Naive thymus-derived CD4-positive, alpha-beta T cell (primary cell): ENCODE results near the gene FAM78B. TPM values are rescaled to one million over a fixed set of nuclear protein-coding genes. Genes with fewer than 3 reads are reported as not detected.

Experiments
- ATAC-seq: fragments of 150-1000 bp; cut with Tn5 transposase; 2 replicates; pipeline ENCODE4 v1.10.0; 2021; ENCODE audit warnings: mild to moderate bottlenecking, moderate library complexity
- CTCF ChIA-PET: fragments of 350-600 bp; sonication (Branson Sonifier 250); formaldehyde crosslinking; loops from one replicate; lab custom pipeline; 2021; ENCODE audit warnings: antibody characterized with exemption; lab: Charles Lee
- POLR2A ChIA-PET: fragments of 350-600 bp; sonication (Branson Sonifier 250); formaldehyde crosslinking; loops from one replicate; lab custom pipeline; 2021; ENCODE audit warnings: antibody characterized with exemption, inconsistent platforms; lab: Charles Lee
- DNase-seq, 9 donors: peaks; one replicate each; pipeline versions ENCODE4 v3.0.0 to v3.0.0-alpha.2; 2020 to 2022; ENCODE audit warnings: mixed read lengths in 1 of 9
- H3K27ac ChIP-seq: one replicate; pipeline ENCODE4 v1.7.0; 2013; ENCODE audit warnings: mild to moderate bottlenecking, low read depth, low read length, moderate library complexity
- H3K27me3 ChIP-seq, 2 donors: one replicate each; pipeline ENCODE4 v1.7.0; 2013; ENCODE audit warnings: low read length in 2 of 2, mild to moderate bottlenecking in 2 of 2, moderate library complexity in 2 of 2; ENCODE audit not compliant: control insufficient read depth in 2 of 2, insufficient read depth in 2 of 2
- H3K36me3 ChIP-seq, 3 experiments: 1 replicate in 2 of 3; 2 replicates in 1 of 3; pipeline ENCODE4 v1.7.0; 2013; ENCODE audit warnings: low read length in 3 of 3, mild to moderate bottlenecking in 3 of 3, moderate library complexity in 1 of 3; ENCODE audit not compliant: insufficient read depth in 3 of 3, control insufficient read depth in 2 of 3
- H3K4me1 ChIP-seq, 2 donors: one replicate each; pipeline ENCODE4 v1.7.0; 2013; ENCODE audit warnings: low read length in 2 of 2, mild to moderate bottlenecking in 2 of 2, moderate library complexity in 1 of 2; ENCODE audit not compliant: control insufficient read depth in 2 of 2, insufficient read depth in 2 of 2
- H3K4me3 ChIP-seq: 2 replicates; pipeline ENCODE4 v1.7.0; 2013; ENCODE audit warnings: mild to moderate bottlenecking, low read length
- H3K9me3 ChIP-seq, 3 experiments: 1 replicate in 2 of 3; 2 replicates in 1 of 3; pipeline ENCODE4 v1.7.0; 2013; ENCODE audit warnings: low read length in 3 of 3; ENCODE audit not compliant: control insufficient read depth in 2 of 3
- H3K27ac Mint-ChIP-seq, 9 donors: one replicate each; pipeline ENCODE4 v1.8.0; 2020 to 2022; ENCODE audit warnings: mixed read lengths in 9 of 9, mild to moderate bottlenecking in 8 of 9, moderate library complexity in 5 of 9, inconsistent platforms in 2 of 9
- H3K27me3 Mint-ChIP-seq, 5 donors: one replicate each; pipeline ENCODE4 v1.8.0; 2021 to 2022; ENCODE audit warnings: mixed read lengths in 5 of 5, mild to moderate bottlenecking in 1 of 5
- H3K36me3 Mint-ChIP-seq, 5 donors: one replicate each; pipeline ENCODE4 v1.8.0; 2020 to 2022; ENCODE audit warnings: mixed read lengths in 5 of 5, mild to moderate bottlenecking in 3 of 5, inconsistent platforms in 1 of 5
- H3K4me1 Mint-ChIP-seq, 7 donors: one replicate each; pipeline ENCODE4 v1.8.0; 2020 to 2022; ENCODE audit warnings: mixed read lengths in 7 of 7, mild to moderate bottlenecking in 3 of 7, inconsistent platforms in 1 of 7
- H3K4me3 Mint-ChIP-seq, 10 donors: one replicate each; pipeline ENCODE4 v1.8.0; 2020 to 2022; ENCODE audit warnings: mild to moderate bottlenecking in 10 of 10, mixed read lengths in 10 of 10, moderate library complexity in 6 of 10, inconsistent platforms in 2 of 10
- H3K9me3 Mint-ChIP-seq, 11 donors: one replicate each; pipeline ENCODE4 v1.8.0; 2020 to 2022; ENCODE audit warnings: mixed read lengths in 11 of 11, mild to moderate bottlenecking in 4 of 11, inconsistent platforms in 1 of 11, moderate library complexity in 1 of 11
- intact Hi-C, 2 donors: fragments of 100-400 bp; cut with micrococcal nuclease; formaldehyde crosslinking; loops; one replicate each; pipeline ENCODE4 v1.15.1; 2023
- polyA plus RNA-seq, 2 donors: library from polyadenylated mRNA; unstranded; fragments of 300-500 nt; fragmentation: Illumina TruSeq; gene quantifications; one replicate each; pipeline ENCODE4 v1.2.3, GENCODE V29; 2021
- total RNA-seq, 6 experiments: library from RNA in 5 of 6; stranded (reverse) in 5 of 6; gene quantifications; 1 replicate in 5 of 6; 2 replicates in 1 of 6; pipeline ENCODE4 v1.2.3 and lab custom pipeline; 2021 to 2026

The FAM78B gene
- total and polyA plus RNA-seq, 7 experiments from 2014 or later = 0.12 to 0.58 (median 0.45) TPM; not detected in 4

DNA sequence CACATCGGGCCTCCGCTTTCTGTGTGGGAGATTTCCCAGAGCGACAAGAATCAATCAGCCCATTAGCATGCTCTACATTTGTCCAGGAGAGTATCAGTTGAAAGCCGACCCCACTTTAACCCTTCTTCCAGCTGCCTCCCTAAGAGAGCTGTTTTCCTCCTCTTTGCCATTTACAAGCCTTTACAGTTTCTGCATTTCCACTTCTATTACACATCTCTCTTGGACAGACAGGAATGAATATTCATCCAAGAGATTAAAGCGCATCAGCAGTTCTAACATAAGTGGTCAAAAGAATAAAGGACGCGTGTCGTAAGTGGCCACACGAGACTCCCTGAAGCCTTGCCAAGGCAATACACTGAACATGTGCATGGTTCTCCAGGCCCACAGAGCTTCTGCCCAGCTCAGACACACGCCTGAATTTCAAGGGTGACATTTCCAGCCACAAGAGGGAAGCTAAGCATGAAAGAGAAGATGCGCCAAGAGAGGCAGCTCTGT is 47.3 kb downstream of the FAM78B start:
- no peaks in the 10 kb centered on the region for H3K36me3 ChIP-seq
- Mint-ChIP-seq H3K4me1 (no peaks in the 10 kb centered on the region), H3K27ac (no peak overlapping the region), H3K4me3 (no peak overlapping the region), H3K36me3 (no peaks in the 10 kb centered on the region), H3K9me3 (peaks cover 0 to 4% (median 0%) of the 10 kb centered on the region in 11 donors), H3K27me3 (peaks cover 0 to 9% (median 0%) of the 10 kb centered on the region in 5 donors)
- H3K4me1 ChIP-seq = no peaks in the 10 kb centered on the region
- POLR2A ChIA-PET = no interaction called here
- H3K27ac ChIP-seq = no peak overlapping the region
- no peaks in the 10 kb centered on the region for H3K27me3 ChIP-seq
- CTCF ChIA-PET = no interaction called here
- intact Hi-C loops = no loop called here
- ATAC-seq (no peak), DNase-seq (no peak)
- no peak overlapping the region for H3K4me3 ChIP-seq
- no peaks in the 10 kb centered on the region for H3K9me3 ChIP-seq

DNA sequence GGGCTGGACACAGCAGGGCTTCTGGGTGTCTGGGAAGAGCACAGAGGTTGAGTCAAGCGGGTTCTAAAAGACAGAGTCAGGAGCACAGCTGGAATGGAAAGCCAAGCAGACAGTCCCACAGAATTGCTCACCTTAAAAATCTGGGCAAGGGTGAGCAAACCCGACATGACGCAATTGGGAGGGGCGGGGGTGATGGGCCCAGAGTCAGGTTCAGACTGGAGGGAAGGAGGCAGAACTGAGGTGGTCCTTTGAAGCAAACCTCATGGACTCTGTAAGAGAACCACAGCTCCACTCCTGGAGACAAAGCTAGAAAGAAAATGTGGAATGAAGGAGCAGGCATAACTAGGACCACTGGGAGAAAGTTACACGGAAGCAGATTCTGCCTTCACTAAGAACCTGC is 49.0 kb downstream of the FAM78B start:
- H3K27ac Mint-ChIP-seq = no peak overlapping the region
- POLR2A ChIA-PET = no interaction called here

DNA sequence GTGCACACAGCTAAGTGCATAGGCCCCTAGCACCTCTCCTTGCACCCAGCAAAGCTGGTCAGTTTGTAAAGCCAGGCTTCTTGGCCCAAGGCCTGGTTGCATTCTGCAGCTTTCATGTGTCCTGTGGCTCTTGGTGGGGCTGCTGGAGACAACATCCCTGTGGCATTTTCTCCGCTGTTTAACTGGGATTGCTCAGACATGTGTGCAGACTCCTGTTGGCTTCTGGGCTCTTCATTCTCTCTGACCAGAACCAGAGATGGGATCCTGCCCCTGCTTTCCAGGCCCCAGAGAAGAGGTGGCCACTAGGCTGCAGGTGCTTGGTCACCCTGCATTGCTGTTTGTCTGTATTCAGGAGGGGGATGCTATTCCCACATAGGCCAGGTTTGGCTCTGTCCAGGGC is 50.8 kb downstream of the FAM78B start:
- Histone ChIP-seq H3K4me3 (no peak overlapping the region), H3K27ac (no peak overlapping the region), H3K4me1 (no peaks in the 10 kb centered on the region), H3K27me3 (no peaks in the 10 kb centered on the region), H3K36me3 (no peaks in the 10 kb centered on the region), H3K9me3 (no peaks in the 10 kb centered on the region)
- no peaks in the 10 kb centered on the region for H3K4me1 Mint-ChIP-seq
- intact Hi-C loops = no loop called here
- DNase-seq = no peak
- POLR2A ChIA-PET = no interaction called here
- peaks cover 0 to 4% (median 0%) of the 10 kb centered on the region in 11 donors for H3K9me3 Mint-ChIP-seq
- no peak overlapping the region for H3K27ac Mint-ChIP-seq
- CTCF ChIA-PET = no interaction called here
- no peak overlapping the region for H3K4me3 Mint-ChIP-seq
- ATAC-seq = no peak
- no peaks in the 10 kb centered on the region for H3K36me3 Mint-ChIP-seq
- H3K27me3 Mint-ChIP-seq = peaks cover 0 to 9% (median 0%) of the 10 kb centered on the region in 5 donors

More for the DNA sequence above, 49.0 kb downstream of the FAM78B start:
- no peak for DNase-seq
- Histone ChIP-seq H3K4me1 (no peaks in the 10 kb centered on the region), H3K4me3 (no peak overlapping the region), H3K27me3 (no peaks in the 10 kb centered on the region), H3K9me3 (no peaks in the 10 kb centered on the region), H3K36me3 (no peaks in the 10 kb centered on the region), H3K27ac (no peak overlapping the region)
- H3K4me1 Mint-ChIP-seq = no peaks in the 10 kb centered on the region
- peaks cover 0 to 4% (median 0%) of the 10 kb centered on the region in 11 donors for H3K9me3 Mint-ChIP-seq
- CTCF ChIA-PET = no interaction called here
- no peaks in the 10 kb centered on the region for H3K36me3 Mint-ChIP-seq
- no peak overlapping the region for H3K4me3 Mint-ChIP-seq
- peaks cover 0 to 9% (median 0%) of the 10 kb centered on the region in 5 donors for H3K27me3 Mint-ChIP-seq
- intact Hi-C loops = no loop called here
- no peak for ATAC-seq

GRCh38 chr1:166114419-166114818 is 52.4 kb downstream of the FAM78B start:
- H3K36me3 Mint-ChIP-seq = no peaks in the 10 kb centered on the region
- DNase-seq = no peak

DNA sequence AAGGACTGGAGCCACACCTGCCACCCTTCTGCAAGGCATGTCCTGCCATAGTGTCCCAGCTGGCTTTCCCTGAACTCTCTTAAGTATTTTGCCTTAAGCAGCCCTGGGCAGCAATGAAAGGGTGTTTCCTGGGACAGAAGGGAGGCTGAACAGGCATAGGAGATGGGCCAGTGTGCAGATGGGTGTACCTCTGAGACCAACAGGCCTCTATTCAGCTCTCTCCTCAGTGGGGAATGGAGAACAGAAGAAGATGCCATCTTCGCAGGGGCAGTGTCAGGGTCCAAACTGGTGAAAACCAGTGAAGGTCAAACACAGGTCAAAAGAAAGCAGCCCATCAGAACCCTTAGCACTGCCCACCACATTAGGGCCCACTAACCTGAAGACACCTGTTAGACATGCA is 53.2 kb downstream of the FAM78B start:
- H3K9me3 ChIP-seq = no peaks in the 10 kb centered on the region
- no peaks in the 10 kb centered on the region for H3K27me3 ChIP-seq
- Mint-ChIP-seq H3K27ac (no peak overlapping the region), H3K27me3 (peaks cover 0 to 5% (median 0%) of the 10 kb centered on the region in 5 donors), H3K4me3 (no peak overlapping the region), H3K4me1 (no peaks in the 10 kb centered on the region), H3K9me3 (peaks cover 0 to 4% (median 0%) of the 10 kb centered on the region in 11 donors), H3K36me3 (no peaks in the 10 kb centered on the region)
- no peaks in the 10 kb centered on the region for H3K4me1 ChIP-seq
- ChIA-PET POLR2A (no interaction called here), CTCF (no interaction called here)
- intact Hi-C loops = no loop called here
- no peaks in the 10 kb centered on the region for H3K36me3 ChIP-seq
- H3K27ac ChIP-seq = no peak overlapping the region
- DNase-seq (no peak), ATAC-seq (no peak)
- H3K4me3 ChIP-seq = no peak overlapping the region

More at GRCh38 chr1:166114419-166114818, 52.4 kb downstream of the FAM78B start:
- ChIA-PET POLR2A (no interaction called here), CTCF (no interaction called here)
- peaks cover 0 to 5% (median 0%) of the 10 kb centered on the region in 5 donors for H3K27me3 Mint-ChIP-seq
- no peak overlapping the region for H3K4me3 Mint-ChIP-seq
- Histone ChIP-seq H3K36me3 (no peaks in the 10 kb centered on the region), H3K27ac (no peak overlapping the region), H3K4me3 (no peak overlapping the region), H3K4me1 (no peaks in the 10 kb centered on the region), H3K27me3 (no peaks in the 10 kb centered on the region), H3K9me3 (no peaks in the 10 kb centered on the region)
- intact Hi-C loops = no loop called here
- H3K27ac Mint-ChIP-seq = no peak overlapping the region
- H3K9me3 Mint-ChIP-seq = peaks cover 0 to 4% (median 0%) of the 10 kb centered on the region in 11 donors
- H3K4me1 Mint-ChIP-seq = no peaks in the 10 kb centered on the region
- no peak for ATAC-seq

- Mint-ChIP-seq H3K27me3 (peaks cover 0 to 5% (median 0%) of the 10 kb centered on the region in 5 donors), H3K4me1 (no peaks in the 10 kb centered on the region)
- H3K9me3 ChIP-seq = no peaks in the 10 kb centered on the region
These were observed 53.8 kb downstream of the FAM78B start for GRCh38 chr1:166113031-166113430.

GRCh38 chr1:166112425-166112824 is 54.4 kb downstream of the FAM78B start:
- H3K9me3 Mint-ChIP-seq = peaks cover 0 to 4% (median 0%) of the 10 kb centered on the region in 11 donors

More at GRCh38 chr1:166113031-166113430, 53.8 kb downstream of the FAM78B start:
- intact Hi-C loops = no loop called here
- H3K9me3 Mint-ChIP-seq = peaks cover 0 to 4% (median 0%) of the 10 kb centered on the region in 11 donors
- no peak overlapping the region for H3K4me3 ChIP-seq
- no peak for DNase-seq
- no peaks in the 10 kb centered on the region for H3K36me3 Mint-ChIP-seq
- no peak for ATAC-seq
- ChIA-PET POLR2A (no interaction called here), CTCF (no interaction called here)
- no peaks in the 10 kb centered on the region for H3K36me3 ChIP-seq
- H3K27me3 ChIP-seq = no peaks in the 10 kb centered on the region
- H3K4me3 Mint-ChIP-seq = no peak overlapping the region
- no peak overlapping the region for H3K27ac ChIP-seq
- H3K27ac Mint-ChIP-seq = no peak overlapping the region
- no peaks in the 10 kb centered on the region for H3K4me1 ChIP-seq

More at GRCh38 chr1:166112425-166112824, 54.4 kb downstream of the FAM78B start:
- DNase-seq (no peak), ATAC-seq (no peak)
- Mint-ChIP-seq H3K27ac (no peak overlapping the region), H3K36me3 (no peaks in the 10 kb centered on the region), H3K27me3 (peaks cover 0 to 3% (median 0%) of the 10 kb centered on the region in 5 donors), H3K4me1 (no peaks in the 10 kb centered on the region), H3K4me3 (no peak overlapping the region)
- intact Hi-C loops = no loop called here
- Histone ChIP-seq H3K4me1 (no peaks in the 10 kb centered on the region), H3K4me3 (no peak overlapping the region), H3K36me3 (no peaks in the 10 kb centered on the region), H3K9me3 (no peaks in the 10 kb centered on the region), H3K27me3 (no peaks in the 10 kb centered on the region), H3K27ac (no peak overlapping the region)
- POLR2A ChIA-PET = no interaction called here
- CTCF ChIA-PET = no interaction called here
